CD4-positive, alpha-beta T cell treated with Interleukin-4 for 1 hour (primary cell): ENCODE data around the gene FNBP1L.
A peak's percentile ranks its signal among the peaks of the same experiment; 100 is the strongest.

Source experiments
- DNase-seq, 2 donors: peaks; one replicate each; pipeline ENCODE4 v3.0.0-alpha.2; 2020 to 2022

FNBP1L gene

GRCh38 chr1:93447481-93448291, at the start of gene FNBP1L:
Gene FNBP1L, plus strand, starts transcription at chr1:93448118. Its CDS starts 164 bp downstream, at chr1:93448282.
- DNase-seq, result peak; percentile 54 to 55

GRCh38 chr1:93399781-93400180, 48.1 kb upstream of the FNBP1L start:
- DNase-seq, result no peak

- no peak for DNase-seq
These were observed 39.7 kb upstream of the FNBP1L start for GRCh38 chr1:93408203-93408602.

GRCh38 chr1:93411000-93411399, 36.9 kb upstream of the FNBP1L start:
- no peak for DNase-seq

- no peak for DNase-seq
These were observed 33.2 kb upstream of the FNBP1L start for GRCh38 chr1:93414749-93415148.

GRCh38 chr1:93415296-93415695, 32.6 kb upstream of the FNBP1L start:
- no peak for DNase-seq

- no peak for DNase-seq
These were observed 31.7 kb upstream of the FNBP1L start for GRCh38 chr1:93416183-93416582.

- DNase-seq, result no peak
These were observed 28.6 kb upstream of the FNBP1L start for GRCh38 chr1:93419344-93419743.

- DNase-seq, result no peak
These were observed 27.5 kb upstream of the FNBP1L start for GRCh38 chr1:93420400-93420799.

GRCh38 chr1:93426181-93426580, 21.7 kb upstream of the FNBP1L start:
- DNase-seq, result no peak

- no peak for DNase-seq
These were observed 20.3 kb upstream of the FNBP1L start for GRCh38 chr1:93427656-93428055.

- DNase-seq, result no peak
These were observed 14.4 kb upstream of the FNBP1L start for GRCh38 chr1:93433407-93433961.

GRCh38 chr1:93434088-93434487, 13.8 kb upstream of the FNBP1L start:
- no peak for DNase-seq

GRCh38 chr1:93434987-93435386, 12.9 kb upstream of the FNBP1L start:
- DNase-seq, result no peak

- no peak for DNase-seq
These were observed 12.5 kb upstream of the FNBP1L start for GRCh38 chr1:93435443-93435842.

- no peak for DNase-seq
These were observed 11.4 kb upstream of the FNBP1L start for GRCh38 chr1:93436496-93436895.

GRCh38 chr1:93437976-93438605, 9.8 kb upstream of the FNBP1L start:
- DNase-seq, result peak in 1 of 2 donors; percentile 55

GRCh38 chr1:93438716-93439115, 9.2 kb upstream of the FNBP1L start:
- DNase-seq, result no peak

- DNase-seq, result no peak
These were observed 7.6 kb upstream of the FNBP1L start for GRCh38 chr1:93440272-93440671.

GRCh38 chr1:93440706-93441105, 7.2 kb upstream of the FNBP1L start:
- no peak for DNase-seq

GRCh38 chr1:93441589-93441988, 6.3 kb upstream of the FNBP1L start:
- no peak for DNase-seq

- no peak for DNase-seq
These were observed 5.8 kb upstream of the FNBP1L start for GRCh38 chr1:93442008-93442666.

- DNase-seq, result no peak
These were observed 5.2 kb upstream of the FNBP1L start for GRCh38 chr1:93442741-93443140.

- no peak for DNase-seq
These were observed 4.5 kb upstream of the FNBP1L start for GRCh38 chr1:93443454-93443853.
